HFF-Myc (cell line): Measurements from ENCODE around the gene PXK.

Experiments used
- DNase-seq: peaks from one replicate; pipeline ENCODE4 v3.0.0-alpha.2; 2011; ENCODE audit warnings: low read depth; ENCODE audit errors: extremely low read depth
- H3K4me3 ChIP-seq: replicated peaks from 2 replicates; pipeline ENCODE4 v1.5.1; 2011; ENCODE audit warnings: low read depth, mild to moderate bottlenecking, control low read depth, low read length
- TF ChIP-seq, protein P1 (sequence below): IDR thresholded peaks from 2 replicates; pipeline ENCODE4 v1.5.1; 2012; ENCODE audit warnings: mild to moderate bottlenecking, low read depth, low read length, control low read depth; ENCODE audit errors: missing control alignments

The PXK gene

DNA sequence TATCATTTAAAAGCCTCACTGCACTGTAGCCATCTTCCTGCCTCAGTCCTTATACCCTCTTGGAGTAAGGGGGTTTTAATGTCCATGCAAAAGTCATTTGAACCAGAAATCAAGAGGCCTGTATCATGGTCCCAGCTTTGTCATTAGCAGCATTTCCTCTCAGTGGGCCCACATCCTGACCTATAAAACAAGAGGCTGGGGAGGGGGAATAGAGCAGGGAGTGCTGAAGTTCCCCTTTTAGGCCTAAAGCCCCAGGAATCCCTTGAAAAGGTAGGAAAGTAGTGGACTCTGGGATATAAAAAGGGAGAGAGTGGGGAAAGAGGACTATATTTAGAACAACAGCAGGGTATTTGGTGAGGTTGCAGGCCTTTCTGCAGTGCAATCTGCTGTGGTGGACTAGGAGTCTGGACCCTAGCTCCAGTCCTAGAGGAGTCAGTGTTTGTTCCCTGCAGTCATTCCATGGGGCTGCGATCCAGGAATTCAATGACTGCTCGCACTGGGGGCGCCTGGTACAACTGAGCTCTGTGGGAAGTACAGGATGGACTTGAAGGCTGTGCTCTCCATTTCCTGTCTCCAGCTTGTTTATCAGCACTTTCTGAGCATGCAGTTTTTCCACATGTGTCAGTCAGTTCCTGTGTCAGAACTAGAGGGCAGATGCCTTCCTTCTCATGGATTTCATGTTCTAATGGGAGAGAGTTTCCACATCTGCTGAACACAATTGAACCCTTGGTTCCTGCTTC lies 54.1 kb downstream of the PXK start:
- no peak overlapping the region for H3K4me3 ChIP-seq
- TF ChIP-seq, protein P1, sequence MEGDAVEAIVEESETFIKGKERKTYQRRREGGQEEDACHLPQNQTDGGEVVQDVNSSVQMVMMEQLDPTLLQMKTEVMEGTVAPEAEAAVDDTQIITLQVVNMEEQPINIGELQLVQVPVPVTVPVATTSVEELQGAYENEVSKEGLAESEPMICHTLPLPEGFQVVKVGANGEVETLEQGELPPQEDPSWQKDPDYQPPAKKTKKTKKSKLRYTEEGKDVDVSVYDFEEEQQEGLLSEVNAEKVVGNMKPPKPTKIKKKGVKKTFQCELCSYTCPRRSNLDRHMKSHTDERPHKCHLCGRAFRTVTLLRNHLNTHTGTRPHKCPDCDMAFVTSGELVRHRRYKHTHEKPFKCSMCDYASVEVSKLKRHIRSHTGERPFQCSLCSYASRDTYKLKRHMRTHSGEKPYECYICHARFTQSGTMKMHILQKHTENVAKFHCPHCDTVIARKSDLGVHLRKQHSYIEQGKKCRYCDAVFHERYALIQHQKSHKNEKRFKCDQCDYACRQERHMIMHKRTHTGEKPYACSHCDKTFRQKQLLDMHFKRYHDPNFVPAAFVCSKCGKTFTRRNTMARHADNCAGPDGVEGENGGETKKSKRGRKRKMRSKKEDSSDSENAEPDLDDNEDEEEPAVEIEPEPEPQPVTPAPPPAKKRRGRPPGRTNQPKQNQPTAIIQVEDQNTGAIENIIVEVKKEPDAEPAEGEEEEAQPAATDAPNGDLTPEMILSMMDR, result no peak
- DNase-seq, result peak; percentile 48

DNA sequence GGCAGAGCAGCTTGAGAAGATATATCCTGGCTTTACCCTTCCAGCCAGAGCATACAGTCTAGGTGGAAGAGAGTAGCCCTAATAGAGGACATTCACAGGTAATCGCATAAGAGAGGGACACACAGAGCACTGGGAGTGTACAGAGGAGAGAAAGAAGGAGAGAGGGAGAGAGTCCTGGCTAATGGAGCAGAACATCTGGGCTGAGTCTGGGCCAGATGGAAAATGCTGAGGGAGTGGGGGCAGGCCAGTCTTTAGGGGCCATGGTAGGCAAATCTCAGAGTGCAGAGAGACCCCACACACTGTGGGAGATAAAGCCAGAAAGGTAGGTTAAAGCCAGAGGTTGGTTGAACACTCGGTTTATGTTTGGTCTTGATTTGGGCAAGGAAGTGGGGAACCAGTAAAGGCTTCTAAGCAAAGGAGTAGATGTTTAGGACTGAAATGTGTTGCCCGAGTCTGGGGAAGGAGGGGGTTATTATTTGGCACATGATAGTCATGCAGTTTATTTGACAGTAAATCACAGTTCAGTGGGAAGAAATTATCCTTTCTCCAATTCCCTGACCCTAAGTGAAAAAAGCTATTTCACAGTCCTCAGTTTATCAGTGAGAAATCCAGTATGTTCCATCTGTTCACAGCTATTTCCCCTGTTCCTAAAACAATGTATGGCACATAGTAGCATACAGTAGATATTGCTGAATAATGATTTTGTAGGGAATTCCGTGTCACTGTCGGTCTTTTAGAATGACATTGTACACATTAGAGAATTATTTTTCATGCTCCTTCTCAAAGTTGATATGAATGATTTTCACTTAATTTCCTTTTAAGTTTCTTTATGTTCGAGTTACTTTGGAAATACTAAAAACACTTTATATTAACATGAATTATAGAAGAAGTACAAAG lies 55.2 kb downstream of the PXK start:
- H3K4me3 ChIP-seq, result no peak overlapping the region
- TF ChIP-seq, protein P1, result no peak
- no peak for DNase-seq

DNA sequence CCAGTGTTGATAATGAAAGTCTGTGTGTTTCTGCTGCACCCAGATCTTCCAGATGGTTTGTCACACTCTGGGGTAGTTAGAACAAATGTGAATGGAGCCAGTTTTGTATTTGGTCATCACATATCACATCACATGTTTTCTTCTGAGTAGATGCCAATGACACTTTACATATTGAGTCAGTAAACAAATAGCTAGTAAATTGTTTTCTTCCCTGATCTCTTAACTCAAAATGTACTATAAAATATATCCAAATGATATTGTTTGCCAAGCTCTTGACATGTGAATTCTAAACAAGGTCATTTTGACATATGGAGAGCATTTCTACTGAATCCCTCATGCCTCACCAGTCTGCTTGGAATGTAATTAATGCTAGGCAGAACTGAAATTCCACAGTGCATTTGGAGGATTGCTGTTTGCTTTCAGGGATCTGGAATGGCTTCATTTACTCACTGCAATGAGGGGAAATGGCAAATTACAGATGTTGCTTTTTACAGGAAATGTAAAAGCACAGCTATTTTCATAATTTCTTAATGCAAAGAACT lies 55.9 kb downstream of the PXK start:
- TF ChIP-seq, protein P1, result no peak
- H3K4me3 ChIP-seq, result no peak overlapping the region
- peak; percentile 72 for DNase-seq

DNA sequence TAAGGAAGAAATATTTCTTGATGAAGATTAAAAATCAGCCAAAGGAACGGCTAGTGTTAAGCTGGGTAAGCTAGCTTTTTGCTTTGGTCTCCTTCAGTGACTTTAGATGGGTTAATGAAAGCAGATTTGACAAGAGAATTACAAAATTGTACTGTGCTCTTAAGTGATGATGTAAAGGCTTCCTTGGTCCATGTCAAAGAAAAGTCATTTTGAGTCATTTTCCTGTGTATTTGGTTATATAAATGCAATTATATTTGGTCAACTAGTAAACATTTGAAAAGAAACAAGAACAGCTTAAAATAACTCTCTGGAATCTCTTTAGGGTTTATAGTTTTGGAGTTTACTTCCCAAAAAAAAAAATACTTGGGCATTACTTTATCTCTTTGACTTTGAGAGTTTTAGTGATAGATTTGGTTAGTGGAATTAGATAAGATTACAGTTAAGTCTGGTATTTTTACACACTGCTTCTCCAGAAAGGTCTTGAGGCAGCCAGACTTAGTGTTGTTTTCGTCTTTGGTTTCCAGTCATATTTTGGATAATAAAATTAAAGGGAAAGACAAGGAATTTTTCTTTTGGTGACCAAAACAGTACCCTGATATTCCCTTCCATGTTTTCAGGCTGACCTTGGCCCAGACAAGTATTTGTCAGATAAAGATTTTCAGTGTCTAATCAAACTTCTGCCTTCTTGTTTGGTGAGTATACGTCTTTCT lies 58.6 kb downstream of the PXK start:
- DNase-seq, result no peak
- no peak overlapping the region for H3K4me3 ChIP-seq
- TF ChIP-seq, protein P1, result no peak

DNA sequence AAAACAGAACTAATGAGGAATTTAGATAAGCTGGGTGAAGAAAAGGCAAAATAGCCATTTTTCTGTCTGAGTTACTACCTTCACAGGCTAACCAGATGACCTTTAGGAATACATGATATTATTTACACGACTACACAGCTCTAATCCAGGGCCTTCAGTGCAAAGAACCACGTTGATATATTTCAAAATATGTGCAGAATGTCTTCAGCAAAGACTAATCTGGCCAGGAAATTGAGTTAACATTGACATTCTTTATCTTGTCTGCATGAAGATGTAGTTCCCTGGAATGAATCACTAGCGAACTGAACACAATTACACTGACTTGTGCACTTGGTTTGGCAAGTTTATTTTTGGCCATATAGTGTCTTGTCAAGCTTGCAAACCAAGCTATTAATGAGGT lies 59.5 kb downstream of the PXK start:
- TF ChIP-seq, protein P1, result no peak
- no peak for DNase-seq
- no peak overlapping the region for H3K4me3 ChIP-seq

DNA sequence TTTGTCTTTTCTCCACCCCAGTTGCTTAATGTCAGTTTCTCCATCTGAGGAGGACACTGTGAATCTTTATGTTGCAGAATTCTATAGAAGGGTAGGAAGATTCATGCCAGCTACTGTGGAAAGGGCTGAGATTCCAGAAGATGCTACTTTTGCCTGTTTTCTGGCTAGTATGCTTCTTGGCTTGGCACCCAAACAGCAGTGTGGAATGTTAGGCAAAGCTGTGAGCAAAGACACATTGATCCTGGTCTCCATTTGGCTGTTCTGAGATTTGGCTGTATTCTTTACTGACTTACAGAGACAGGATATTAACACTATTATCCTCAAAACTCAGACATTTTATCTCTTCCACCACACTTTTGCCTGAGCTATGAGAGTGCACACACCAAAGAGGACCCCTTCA lies 61.6 kb downstream of the PXK start:
- DNase-seq, result no peak
- TF ChIP-seq, protein P1, result no peak
- no peak overlapping the region for H3K4me3 ChIP-seq
